ENCODE measurements around the gene IRAK2.

DNA sequence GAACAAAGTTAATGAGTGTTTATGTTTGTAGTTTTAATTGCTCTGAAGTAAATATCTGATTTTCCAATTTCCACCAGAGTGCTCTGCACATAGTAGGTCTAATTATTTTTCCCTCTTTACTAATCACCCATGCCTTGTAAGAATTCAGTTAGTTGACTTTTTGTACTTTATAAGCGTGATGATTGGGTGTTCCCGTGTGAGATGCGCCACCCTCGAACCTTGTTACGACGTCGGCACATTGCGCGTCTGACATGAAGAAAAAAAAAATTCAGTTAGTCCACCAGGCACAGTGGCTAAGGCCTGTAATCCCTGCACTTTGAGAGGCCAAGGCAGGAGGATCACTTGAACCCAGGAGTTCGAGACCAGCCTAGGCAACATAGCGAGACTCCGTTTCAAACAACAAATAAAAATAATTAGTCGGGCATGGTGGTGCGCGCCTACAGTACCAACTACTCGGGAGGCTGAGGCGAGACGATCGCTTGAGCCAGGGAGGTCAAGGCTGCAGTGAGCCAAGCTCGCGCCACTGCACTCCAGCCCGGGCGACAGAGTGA, 23.6 kb upstream of the IRAK2 start:
- TF ChIP-seq, protein P1, sequence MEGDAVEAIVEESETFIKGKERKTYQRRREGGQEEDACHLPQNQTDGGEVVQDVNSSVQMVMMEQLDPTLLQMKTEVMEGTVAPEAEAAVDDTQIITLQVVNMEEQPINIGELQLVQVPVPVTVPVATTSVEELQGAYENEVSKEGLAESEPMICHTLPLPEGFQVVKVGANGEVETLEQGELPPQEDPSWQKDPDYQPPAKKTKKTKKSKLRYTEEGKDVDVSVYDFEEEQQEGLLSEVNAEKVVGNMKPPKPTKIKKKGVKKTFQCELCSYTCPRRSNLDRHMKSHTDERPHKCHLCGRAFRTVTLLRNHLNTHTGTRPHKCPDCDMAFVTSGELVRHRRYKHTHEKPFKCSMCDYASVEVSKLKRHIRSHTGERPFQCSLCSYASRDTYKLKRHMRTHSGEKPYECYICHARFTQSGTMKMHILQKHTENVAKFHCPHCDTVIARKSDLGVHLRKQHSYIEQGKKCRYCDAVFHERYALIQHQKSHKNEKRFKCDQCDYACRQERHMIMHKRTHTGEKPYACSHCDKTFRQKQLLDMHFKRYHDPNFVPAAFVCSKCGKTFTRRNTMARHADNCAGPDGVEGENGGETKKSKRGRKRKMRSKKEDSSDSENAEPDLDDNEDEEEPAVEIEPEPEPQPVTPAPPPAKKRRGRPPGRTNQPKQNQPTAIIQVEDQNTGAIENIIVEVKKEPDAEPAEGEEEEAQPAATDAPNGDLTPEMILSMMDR (IDR thresholded peaks at IDR 0.05), result no peak
- TF ChIP-seq EZH2phosphoT487 (IDR thresholded peaks at IDR 0.05), result no peak
